ENCODE data around the gene PLXNA1.

The PLXNA1 gene

GRCh38 chr3:126959921-126960603 lies 22.9 kb upstream of the PLXNA1 start:
- Histone ChIP-seq H3K27ac (ENCODE audit: low read length) (no peak overlapping the region), H3K9me3 (ENCODE audit: insufficient read depth, low read length, severe bottlenecking) (no peaks in the 10 kb centered on the region), H2AFZ (ENCODE audit: low read depth, low read length) (no peak overlapping the region), H3K36me3 (ENCODE audit: insufficient read depth, low read length) (peaks cover 14% of the 10 kb centered on the region), H3K4me2 (ENCODE audit: insufficient read depth, low read length) (no peak overlapping the region), H3K4me3 (ENCODE audit: low read depth in 1 of 2, low read length in 2 of 2) (no peak overlapping the region), H3K9ac (ENCODE audit: low read depth, low read length) (no peak overlapping the region), H4K20me1 (ENCODE audit: insufficient read depth, low read length) (no peaks in the 10 kb centered on the region; the same call in 1 of the 2 replicates), H3K79me2 (ENCODE audit: insufficient read depth, low read length) (no peaks in the 10 kb centered on the region), H3K27me3 (ENCODE audit: insufficient read depth, low read length, poor library complexity) (no peaks in the 10 kb centered on the region), H3K4me1 (ENCODE audit: insufficient read depth, low read length) (no peaks in the 10 kb centered on the region)
- ATAC-seq (ENCODE audit: insufficient read depth, low read depth): no peak
- TF ChIP-seq EZH2 (IDR thresholded peaks at IDR 0.05; ENCODE audit: borderline replicate concordance, low read depth, low read length, severe bottlenecking) (no peak), CTCF (IDR thresholded peaks at IDR 0.05; ENCODE audit: borderline replicate concordance, extremely low read depth, low read length, poor library complexity, severe bottlenecking) (no peak)
- no peak for DNase-seq

- Histone ChIP-seq H3K9ac (ENCODE audit: low read depth, low read length) (no peak overlapping the region), H4K20me1 (ENCODE audit: insufficient read depth, low read length) (no peaks in the 10 kb centered on the region; the same call in 1 of the 2 replicates), H3K79me2 (ENCODE audit: insufficient read depth, low read length) (no peaks in the 10 kb centered on the region), H3K4me1 (ENCODE audit: insufficient read depth, low read length) (no peaks in the 10 kb centered on the region), H3K36me3 (ENCODE audit: insufficient read depth, low read length) (peaks cover 14% of the 10 kb centered on the region), H3K27me3 (ENCODE audit: insufficient read depth, low read length, poor library complexity) (no peaks in the 10 kb centered on the region), H3K4me3 (ENCODE audit: low read depth in 1 of 2, low read length in 2 of 2) (no peak overlapping the region), H3K27ac (ENCODE audit: low read length) (no peak overlapping the region), H2AFZ (ENCODE audit: low read depth, low read length) (no peak overlapping the region), H3K9me3 (ENCODE audit: insufficient read depth, low read length, severe bottlenecking) (no peaks in the 10 kb centered on the region), H3K4me2 (ENCODE audit: insufficient read depth, low read length) (no peak overlapping the region)
- DNase-seq (no peak), ATAC-seq (ENCODE audit: insufficient read depth, low read depth) (no peak)
- TF ChIP-seq CTCF (IDR thresholded peaks at IDR 0.05; ENCODE audit: borderline replicate concordance, extremely low read depth, low read length, poor library complexity, severe bottlenecking) (no peak), EZH2 (IDR thresholded peaks at IDR 0.05; ENCODE audit: borderline replicate concordance, low read depth, low read length, severe bottlenecking) (no peak)
Measured at GRCh38 chr3:126960604-126960995, 22.3 kb upstream of the PLXNA1 start.

GRCh38 chr3:126961191-126961790 lies 21.6 kb upstream of the PLXNA1 start:
- ATAC-seq (ENCODE audit: insufficient read depth, low read depth) (no peak), DNase-seq (no peak)
- Histone ChIP-seq H3K4me1 (ENCODE audit: insufficient read depth, low read length) (no peaks in the 10 kb centered on the region), H3K36me3 (ENCODE audit: insufficient read depth, low read length) (peaks cover 14% of the 10 kb centered on the region), H3K27me3 (ENCODE audit: insufficient read depth, low read length, poor library complexity) (no peaks in the 10 kb centered on the region), H4K20me1 (ENCODE audit: insufficient read depth, low read length) (no peaks in the 10 kb centered on the region; the same call in 1 of the 2 replicates), H3K9me3 (ENCODE audit: insufficient read depth, low read length, severe bottlenecking) (no peaks in the 10 kb centered on the region), H3K4me2 (ENCODE audit: insufficient read depth, low read length) (no peak overlapping the region), H2AFZ (ENCODE audit: low read depth, low read length) (no peak overlapping the region), H3K79me2 (ENCODE audit: insufficient read depth, low read length) (no peaks in the 10 kb centered on the region), H3K27ac (ENCODE audit: low read length) (no peak overlapping the region), H3K4me3 (ENCODE audit: low read depth in 1 of 2, low read length in 2 of 2) (no peak overlapping the region), H3K9ac (ENCODE audit: low read depth, low read length) (no peak overlapping the region)
- no peak for TF ChIP-seq EZH2 (IDR thresholded peaks at IDR 0.05; ENCODE audit: borderline replicate concordance, low read depth, low read length, severe bottlenecking)
- no peak for TF ChIP-seq CTCF (IDR thresholded peaks at IDR 0.05; ENCODE audit: borderline replicate concordance, extremely low read depth, low read length, poor library complexity, severe bottlenecking)

Measured in DND-41 (cell line).